PC-9 (cell line): ENCODE measurements around the gene RBM3. TPM values are rescaled to one million over a fixed set of nuclear protein-coding genes. Genes with fewer than 3 reads are reported as not detected.

Source experiments
- BruUV-seq: library from RNA; stranded (reverse); fragments of 400-500 nt; replicated peaks from 2 replicates; lab custom pipeline; 2021; lab: Mats Ljungman, UMichigan
- CTCF ChIA-PET: fragments of 300-600 bp; sonication (Branson Sonifier 250); formaldehyde crosslinking; loops from one replicate; lab custom pipeline; 2022; ENCODE audit warnings: antibody characterized with exemption; lab: Charles Lee
- POLR2A ChIA-PET: fragments of 300-600 bp; sonication (Branson Sonifier 250); formaldehyde crosslinking; loops from one replicate; lab custom pipeline; 2022; ENCODE audit warnings: antibody characterized with exemption; ENCODE audit not compliant: unreplicated experiment; lab: Charles Lee
- DNase-seq, 2 experiments: peaks; one replicate each; pipeline versions ENCODE4 v3.0.0 to v3.0.0-alpha.2; 2015 to 2022; ENCODE audit warnings: mixed read lengths in 1 of 2
- H2AFZ ChIP-seq: fragments of 200-600 bp; sonication (generic); 2 replicates; pipeline ENCODE4 v1.8.1; 2017; ENCODE audit warnings: antibody characterized with exemption
- H3F3A ChIP-seq: fragments of 200-600 bp; sonication (generic); 2 replicates; pipeline ENCODE4 v1.8.1; 2017; ENCODE audit warnings: antibody characterized with exemption, mild to moderate bottlenecking, low read depth; ENCODE audit not compliant: insufficient read depth
- H3K27ac ChIP-seq: fragments of 200-600 bp; sonication (generic); 2 replicates; pipeline ENCODE4 v1.6.1; 2016; ENCODE audit warnings: mixed run types
- H3K27me3 ChIP-seq: fragments of 200-600 bp; sonication (generic); 2 replicates; pipeline ENCODE4 v1.6.1; 2016; ENCODE audit warnings: low read depth, mixed run types; ENCODE audit not compliant: insufficient read depth
- H3K36me3 ChIP-seq: fragments of 200-600 bp; sonication (generic); 2 replicates; pipeline ENCODE4 v1.6.1; 2016; ENCODE audit warnings: low read depth, mixed run types
- H3K4me1 ChIP-seq: fragments of 200-600 bp; sonication (generic); replicated peaks from 2 replicates; pipeline ENCODE4 v1.6.1; 2016; ENCODE audit warnings: mixed run types; ENCODE audit not compliant: insufficient read depth
- H3K4me2 ChIP-seq: fragments of 200-600 bp; sonication (generic); 2 replicates; pipeline ENCODE4 v1.6.1; 2017; ENCODE audit warnings: mixed run types
- H3K4me3 ChIP-seq: fragments of 200-600 bp; sonication (generic); 2 replicates; pipeline ENCODE4 v1.6.1; 2016; ENCODE audit warnings: mixed run types
- H3K79me2 ChIP-seq: fragments of 200-600 bp; sonication (generic); 2 replicates; pipeline ENCODE4 v1.6.1; 2017; ENCODE audit warnings: low read depth, mixed run types
- H3K9me2 ChIP-seq: fragments of 200-600 bp; sonication (generic); 2 replicates; pipeline ENCODE4 v1.8.1; 2017; ENCODE audit warnings: mild to moderate bottlenecking; ENCODE audit not compliant: insufficient read depth
- H3K9me3 ChIP-seq: fragments of 200-600 bp; sonication (generic); 2 replicates; pipeline ENCODE4 v1.8.1; 2016; ENCODE audit warnings: low read depth; ENCODE audit not compliant: insufficient read depth
- H4K20me1 ChIP-seq: fragments of 200-600 bp; sonication (generic); 2 replicates; pipeline ENCODE4 v1.8.1; 2017; ENCODE audit not compliant: insufficient read depth
- CTCF ChIP-seq: fragments of 200-600 bp; sonication (generic); conservative IDR thresholded peaks from 2 replicates; pipeline ENCODE4 v1.6.1; 2017; ENCODE audit warnings: mixed run types, antibody characterized with exemption, mild to moderate bottlenecking, moderate library complexity
- EZH2 ChIP-seq: fragments of 200-600 bp; sonication (generic); IDR thresholded peaks from 2 replicates; pipeline ENCODE4 v1.8.0; 2017; ENCODE audit warnings: antibody characterized with exemption, low read depth
- intact Hi-C: fragments of 100-400 bp; cut with micrococcal nuclease; formaldehyde crosslinking; loops from one replicate; pipeline ENCODE4 v1.10.0; 2022; ENCODE audit not compliant: unreplicated experiment
- total RNA-seq: library from RNA; stranded (reverse); gene quantifications from 2 replicates; pipeline ENCODE4 v1.2.3, GENCODE V29; 2021

Gene RBM3
- total RNA-seq, 1 experiment from 2014 or later: 134 TPM

GRCh38 chrX:48592971-48593370 is 18.7 kb downstream of the RBM3 start:
- ChIA-PET POLR2A (no interaction called here), CTCF (interaction anchor here (0.6 kb wide), 1 partner anchor 76 kb away, joined by 4 read pairs; no protein-coding TSS in a partner anchor)
- Histone ChIP-seq H4K20me1 (no peaks in the 10 kb centered on the region), H3K4me2 (no peak overlapping the region), H3K4me3 (no peak overlapping the region), H3K9me3 (no peaks in the 10 kb centered on the region), H3F3A (no peaks in the 10 kb centered on the region), H3K4me1 (no peaks in the 10 kb centered on the region), H3K27me3 (no peaks in the 10 kb centered on the region), H3K27ac (no peak overlapping the region), H2AFZ (no peak overlapping the region), H3K9me2 (no peaks in the 10 kb centered on the region), H3K36me3 (no peaks in the 10 kb centered on the region), H3K79me2 (no peaks in the 10 kb centered on the region)
- intact Hi-C loops: no loop called here
- no peak for DNase-seq
- no peak for TF ChIP-seq EZH2
- TF ChIP-seq CTCF: no peak
- BruUV-seq: no TSS peak

DNA sequence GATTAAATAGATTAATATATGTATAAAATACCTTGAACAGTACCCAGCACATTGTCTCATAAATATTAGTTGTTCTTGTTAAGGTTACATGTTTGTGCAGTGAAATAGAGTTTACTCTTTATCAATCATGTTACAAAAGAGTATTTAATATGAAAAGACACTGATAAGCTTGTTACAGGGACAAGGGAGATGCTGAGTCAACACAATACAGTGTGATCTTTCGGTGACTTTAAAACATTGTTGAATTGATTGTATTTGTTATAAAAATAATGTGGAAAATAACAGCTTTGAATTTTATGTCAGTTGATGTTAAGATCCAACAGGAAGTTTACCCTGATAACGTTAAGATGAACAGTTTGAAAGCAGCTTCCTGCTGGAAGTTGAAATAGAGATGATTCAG is 21.6 kb downstream of the RBM3 start:
- H3K79me2 ChIP-seq: no peaks in the 10 kb centered on the region
- H3K36me3 ChIP-seq: no peaks in the 10 kb centered on the region
- H3F3A ChIP-seq: no peaks in the 10 kb centered on the region
- TF ChIP-seq EZH2 (no peak), CTCF (no peak)
- H3K27ac ChIP-seq: no peak overlapping the region
- POLR2A ChIA-PET: no interaction called here
- no peaks in the 10 kb centered on the region for H3K9me2 ChIP-seq
- CTCF ChIA-PET: no interaction called here
- BruUV-seq: no TSS peak
- no peak for DNase-seq
- H3K4me2 ChIP-seq: no peak overlapping the region
- H3K9me3 ChIP-seq: no peaks in the 10 kb centered on the region
- H3K4me3 ChIP-seq: no peak overlapping the region
- no peaks in the 10 kb centered on the region for H4K20me1 ChIP-seq
- H3K27me3 ChIP-seq: no peaks in the 10 kb centered on the region
- H3K4me1 ChIP-seq: no peaks in the 10 kb centered on the region
- no peak overlapping the region for H2AFZ ChIP-seq
- intact Hi-C loops: no loop called here

DNA sequence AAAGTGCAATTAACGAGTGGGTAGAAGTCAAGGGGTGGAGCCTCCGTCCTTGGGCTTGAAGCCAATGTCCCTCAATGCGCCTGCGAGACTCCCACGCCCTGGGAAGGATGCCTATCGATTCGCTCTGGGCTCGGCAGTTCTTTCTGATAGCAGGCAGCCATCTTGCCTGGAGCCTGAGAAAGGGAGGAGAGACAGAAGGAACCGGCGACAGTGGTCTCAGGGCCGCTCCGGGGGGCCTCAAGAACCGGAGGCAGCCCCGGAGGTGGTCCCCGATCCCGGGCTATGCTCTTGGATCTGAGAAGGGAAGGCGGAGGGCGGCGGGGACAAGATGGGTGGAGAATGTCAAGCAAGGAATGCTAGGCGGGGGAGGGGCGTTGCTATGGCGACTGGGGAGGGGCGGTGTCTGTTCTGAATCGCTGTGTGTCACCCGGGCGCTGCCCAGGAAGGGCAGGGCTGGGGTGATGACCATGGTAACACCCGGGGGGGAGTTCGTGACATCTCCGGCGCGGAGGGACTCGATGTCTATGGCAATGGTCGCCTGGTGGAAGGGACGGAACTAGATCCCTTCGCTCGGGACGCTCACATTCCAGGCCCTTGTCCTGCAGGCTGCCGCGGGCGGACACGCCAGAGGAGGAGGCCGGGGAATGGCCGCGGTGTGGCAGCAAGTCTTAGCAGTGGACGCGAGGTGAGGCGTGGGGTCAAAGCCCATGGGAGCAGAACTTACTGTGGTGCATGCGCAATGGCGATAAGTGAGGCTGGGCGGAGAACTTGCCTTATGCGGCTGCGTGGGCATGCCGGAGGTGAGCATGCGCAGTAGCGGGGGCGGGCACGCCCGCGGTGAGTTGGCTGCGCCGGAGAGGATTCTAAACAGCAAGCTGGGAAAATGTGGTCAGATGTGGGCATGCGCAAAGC is 23.3 kb downstream of the RBM3 start, which contains the start of gene WDR13:
Gene WDR13 (plus strand): TSS at position 140 of the 912 bp plus-strand sequence. CDS start 505 bp downstream, at position 645.
- peak within 1 kb of the TSS; percentile 65 for H3K4me2 ChIP-seq
- peak; percentile 70 to 86 for DNase-seq
- intact Hi-C loops: no loop called here
- BruUV-seq: TSS peak; percentile 72
- no peak for TF ChIP-seq EZH2
- TF ChIP-seq CTCF: no peak
- ChIA-PET CTCF (no interaction called here), POLR2A (interaction anchor here (0.6 kb wide), 1 partner anchor 90 kb away, joined by 6 read pairs; no protein-coding TSS in a partner anchor)
- no peaks in the 10 kb centered on the region for H3K27me3 ChIP-seq
- no peaks in the 10 kb centered on the region for H3K9me3 ChIP-seq
- H3K27ac ChIP-seq: peak within 1 kb of the TSS; percentile 89
- H3K4me1 ChIP-seq: no peaks in the 10 kb centered on the region
- H3K79me2 ChIP-seq: no peaks in the 10 kb centered on the region
- no peak within 1 kb of the TSS for H2AFZ ChIP-seq
- H3K4me3 ChIP-seq: peak within 1 kb of the TSS; percentile 64; the same call in 1 of the 2 replicates
- H3F3A ChIP-seq: no peaks in the 10 kb centered on the region
- no peaks in the 10 kb centered on the region for H3K9me2 ChIP-seq
- no peaks in the 10 kb centered on the region for H3K36me3 ChIP-seq
- H4K20me1 ChIP-seq: no peaks in the 10 kb centered on the region
